DND-41 (cell line): ENCODE measurements around the gene PTPRN2.

Source experiments
- ATAC-seq: fragments of 200-7000 bp; cut with Tn5 transposase; 3 replicates; pipeline ENCODE4 v1.9.1; 2021; ENCODE audit warnings: low read depth; ENCODE audit not compliant: insufficient read depth
- DNase-seq: peaks from one replicate; pipeline ENCODE4 v3.0.0-alpha.2; 2020
- H2AFZ ChIP-seq: 2 replicates; pipeline ENCODE4 v1.6.0; 2012; ENCODE audit warnings: low read depth, low read length
- H3K27ac ChIP-seq: 2 replicates; pipeline ENCODE4 v1.5.1; 2012; ENCODE audit warnings: low read length, inconsistent platforms
- H3K27me3 ChIP-seq: fragments of 200-600 bp; sonication (generic); 2 replicates; pipeline ENCODE4 v1.6.0; 2012; ENCODE audit warnings: low read length, mild to moderate bottlenecking, inconsistent platforms; ENCODE audit not compliant: insufficient read depth, poor library complexity
- H3K36me3 ChIP-seq: 2 replicates; pipeline ENCODE4 v1.5.1; 2012; ENCODE audit warnings: low read length, inconsistent platforms; ENCODE audit not compliant: insufficient read depth
- H3K4me1 ChIP-seq: 2 replicates; pipeline ENCODE4 v1.5.1; 2012; ENCODE audit warnings: mild to moderate bottlenecking, low read length; ENCODE audit not compliant: insufficient read depth
- H3K4me2 ChIP-seq: 2 replicates; pipeline ENCODE4 v1.6.0; 2012; ENCODE audit warnings: mild to moderate bottlenecking, moderate library complexity, low read length, inconsistent platforms; ENCODE audit not compliant: insufficient read depth
- H3K4me3 ChIP-seq, 2 experiments: fragments of 200-600 bp in 1 of 2; shearing (Covaris generic) in 1 of 2; 2 replicates each; pipeline ENCODE4 v1.5.1; 2012 to 2016; ENCODE audit warnings: inconsistent platforms in 2 of 2, low read length in 2 of 2, mild to moderate bottlenecking in 2 of 2, low read depth in 1 of 2, moderate library complexity in 1 of 2
- H3K79me2 ChIP-seq: 2 replicates; pipeline ENCODE4 v1.6.0; 2012; ENCODE audit warnings: low read length, inconsistent platforms; ENCODE audit not compliant: insufficient read depth
- H3K9ac ChIP-seq: 2 replicates; pipeline ENCODE4 v1.6.0; 2012; ENCODE audit warnings: low read depth, mild to moderate bottlenecking, inconsistent platforms, low read length, moderate library complexity
- H3K9me3 ChIP-seq: 2 replicates; pipeline ENCODE4 v1.5.1; 2012; ENCODE audit warnings: low read length, moderate library complexity, mild to moderate bottlenecking, inconsistent platforms; ENCODE audit not compliant: insufficient read depth, severe bottlenecking
- H4K20me1 ChIP-seq: 2 replicates; pipeline ENCODE4 v1.6.0; 2012; ENCODE audit warnings: low read length; ENCODE audit not compliant: insufficient read depth
- EZH2 ChIP-seq: IDR thresholded peaks from 3 replicates; pipeline ENCODE4 v1.6.1; 2012; ENCODE audit warnings: borderline replicate concordance, low read depth, mild to moderate bottlenecking, moderate library complexity, low read length, inconsistent platforms; ENCODE audit not compliant: severe bottlenecking
- TF ChIP-seq, protein P1 (sequence below): IDR thresholded peaks from 2 replicates; pipeline ENCODE4 v1.5.1; 2012; ENCODE audit warnings: borderline replicate concordance, low read length, moderate library complexity, mild to moderate bottlenecking; ENCODE audit not compliant: poor library complexity, severe bottlenecking; ENCODE audit errors: extremely low read depth

Gene PTPRN2

DNA sequence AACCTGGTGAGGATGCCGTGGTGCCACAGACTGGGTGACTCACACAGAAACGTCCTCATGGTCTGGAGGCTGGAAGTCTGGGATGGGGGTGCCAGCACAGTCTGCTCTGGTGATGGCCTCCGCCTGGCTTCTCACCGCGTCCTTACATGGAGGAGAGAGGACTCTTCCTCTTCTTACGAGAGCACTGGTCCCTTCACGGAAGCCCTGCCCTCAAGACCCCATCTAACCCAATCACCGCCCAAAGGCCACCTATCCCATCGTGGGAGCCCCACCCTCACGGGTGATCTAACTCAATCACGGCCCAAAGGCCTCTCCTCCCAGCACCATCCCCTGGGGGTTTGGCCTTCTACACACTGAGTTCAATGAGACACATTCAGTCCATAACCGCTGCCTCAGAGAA lies 137.7 kb downstream of the PTPRN2 start:
- H3K27me3 ChIP-seq = no peaks in the 10 kb centered on the region
- H3K36me3 ChIP-seq = no peaks in the 10 kb centered on the region
- ATAC-seq = no peak
- TF ChIP-seq, protein P1, sequence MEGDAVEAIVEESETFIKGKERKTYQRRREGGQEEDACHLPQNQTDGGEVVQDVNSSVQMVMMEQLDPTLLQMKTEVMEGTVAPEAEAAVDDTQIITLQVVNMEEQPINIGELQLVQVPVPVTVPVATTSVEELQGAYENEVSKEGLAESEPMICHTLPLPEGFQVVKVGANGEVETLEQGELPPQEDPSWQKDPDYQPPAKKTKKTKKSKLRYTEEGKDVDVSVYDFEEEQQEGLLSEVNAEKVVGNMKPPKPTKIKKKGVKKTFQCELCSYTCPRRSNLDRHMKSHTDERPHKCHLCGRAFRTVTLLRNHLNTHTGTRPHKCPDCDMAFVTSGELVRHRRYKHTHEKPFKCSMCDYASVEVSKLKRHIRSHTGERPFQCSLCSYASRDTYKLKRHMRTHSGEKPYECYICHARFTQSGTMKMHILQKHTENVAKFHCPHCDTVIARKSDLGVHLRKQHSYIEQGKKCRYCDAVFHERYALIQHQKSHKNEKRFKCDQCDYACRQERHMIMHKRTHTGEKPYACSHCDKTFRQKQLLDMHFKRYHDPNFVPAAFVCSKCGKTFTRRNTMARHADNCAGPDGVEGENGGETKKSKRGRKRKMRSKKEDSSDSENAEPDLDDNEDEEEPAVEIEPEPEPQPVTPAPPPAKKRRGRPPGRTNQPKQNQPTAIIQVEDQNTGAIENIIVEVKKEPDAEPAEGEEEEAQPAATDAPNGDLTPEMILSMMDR = no peak
- no peak for TF ChIP-seq EZH2
- no peak overlapping the region for H3K4me3 ChIP-seq
- no peak overlapping the region for H3K27ac ChIP-seq
- no peak overlapping the region for H2AFZ ChIP-seq
- DNase-seq = no peak
- H3K79me2 ChIP-seq = no peaks in the 10 kb centered on the region
- H3K9ac ChIP-seq = no peak overlapping the region
- H4K20me1 ChIP-seq = peaks cover 4% of the 10 kb centered on the region; the same call in 1 of the 2 replicates
- no peak overlapping the region for H3K4me2 ChIP-seq
- H3K9me3 ChIP-seq = no peaks in the 10 kb centered on the region
- H3K4me1 ChIP-seq = no peaks in the 10 kb centered on the region

GRCh38 chr7:158449266-158449665 lies 138.4 kb downstream of the PTPRN2 start:
- Histone ChIP-seq H4K20me1 (peaks cover 4% of the 10 kb centered on the region; the same call in 1 of the 2 replicates), H3K27me3 (no peaks in the 10 kb centered on the region), H2AFZ (no peak overlapping the region), H3K9me3 (no peaks in the 10 kb centered on the region), H3K36me3 (no peaks in the 10 kb centered on the region), H3K4me2 (no peak overlapping the region), H3K9ac (no peak overlapping the region), H3K79me2 (no peaks in the 10 kb centered on the region), H3K27ac (no peak overlapping the region), H3K4me1 (no peaks in the 10 kb centered on the region), H3K4me3 (no peak overlapping the region)
- DNase-seq = no peak
- TF ChIP-seq, protein P1 = no peak
- TF ChIP-seq EZH2 = no peak
- ATAC-seq = no peak

GRCh38 chr7:158448430-158449100 lies 139.1 kb downstream of the PTPRN2 start:
- Histone ChIP-seq H2AFZ (no peak overlapping the region), H3K4me3 (no peak overlapping the region), H3K9ac (no peak overlapping the region), H3K36me3 (no peaks in the 10 kb centered on the region), H3K4me1 (no peaks in the 10 kb centered on the region), H3K9me3 (no peaks in the 10 kb centered on the region), H3K27me3 (no peaks in the 10 kb centered on the region), H4K20me1 (peaks cover 4% of the 10 kb centered on the region; the same call in 1 of the 2 replicates), H3K4me2 (no peak overlapping the region), H3K79me2 (no peaks in the 10 kb centered on the region), H3K27ac (no peak overlapping the region)
- TF ChIP-seq EZH2 = no peak
- TF ChIP-seq, protein P1 = no peak
- ATAC-seq (no peak), DNase-seq (no peak)
